Measurements from ENCODE around the gene FAM76A. TPM values are rescaled to one million over a fixed set of nuclear protein-coding genes. Genes with fewer than 3 reads are reported as not detected.

The FAM76A gene
- total and polyA plus RNA-seq, 2 donors (not counting 1 experiment from before 2014, with no cell fraction given) = 13.5 to 17.5 TPM

GRCh38 chr1:27713869-27714513 is 11.8 kb upstream of the FAM76A start:
- DNase-seq (ENCODE audit: low read depth in 2 of 2) = no peak
- Histone ChIP-seq H3K9ac (ENCODE audit: insufficient read depth, low read length) (no peak overlapping the region), H3K4me1 (ENCODE audit: control insufficient read depth, extremely low read depth, insufficient read depth, low read length) (no peaks in the 10 kb centered on the region), H3K27ac (ENCODE audit: insufficient read depth, low read length) (no peak overlapping the region), H3K36me3 (ENCODE audit: control insufficient read depth, insufficient read depth, low read length) (no peaks in the 10 kb centered on the region), H3K9me3 (ENCODE audit: control insufficient read depth, insufficient read depth, low read depth, low read length) (no peaks in the 10 kb centered on the region), H3K4me2 (ENCODE audit: extremely low read depth, insufficient read depth, low read length) (no peak overlapping the region), H3K4me3 (replicated peaks in 1 of 4; ENCODE audit: control extremely low read depth in 1 of 4, insufficient read depth in 1 of 4, low read depth in 3 of 4, low read length in 4 of 4) (no peak overlapping the region), H2AFZ (ENCODE audit: low read length) (no peak overlapping the region), H3K27me3 (ENCODE audit: control insufficient read depth, insufficient read depth, low read length) (peaks cover 12% of the 10 kb centered on the region), H3K79me2 (ENCODE audit: control insufficient read depth, insufficient read depth, low read length) (no peaks in the 10 kb centered on the region), H4K20me1 (ENCODE audit: control insufficient read depth, extremely low read depth, insufficient read depth, low read length) (no peaks in the 10 kb centered on the region)
- TF ChIP-seq CTCF (conservative IDR thresholded peaks at IDR 0.05 in 1 of 2, IDR thresholded peaks at IDR 0.05 in 1 of 2; ENCODE audit: low read depth in 1 of 2, low read length in 2 of 2) (no peak), EZH2 (IDR thresholded peaks at IDR 0.05; ENCODE audit: low read length, missing control alignments) (no peak)

DNA sequence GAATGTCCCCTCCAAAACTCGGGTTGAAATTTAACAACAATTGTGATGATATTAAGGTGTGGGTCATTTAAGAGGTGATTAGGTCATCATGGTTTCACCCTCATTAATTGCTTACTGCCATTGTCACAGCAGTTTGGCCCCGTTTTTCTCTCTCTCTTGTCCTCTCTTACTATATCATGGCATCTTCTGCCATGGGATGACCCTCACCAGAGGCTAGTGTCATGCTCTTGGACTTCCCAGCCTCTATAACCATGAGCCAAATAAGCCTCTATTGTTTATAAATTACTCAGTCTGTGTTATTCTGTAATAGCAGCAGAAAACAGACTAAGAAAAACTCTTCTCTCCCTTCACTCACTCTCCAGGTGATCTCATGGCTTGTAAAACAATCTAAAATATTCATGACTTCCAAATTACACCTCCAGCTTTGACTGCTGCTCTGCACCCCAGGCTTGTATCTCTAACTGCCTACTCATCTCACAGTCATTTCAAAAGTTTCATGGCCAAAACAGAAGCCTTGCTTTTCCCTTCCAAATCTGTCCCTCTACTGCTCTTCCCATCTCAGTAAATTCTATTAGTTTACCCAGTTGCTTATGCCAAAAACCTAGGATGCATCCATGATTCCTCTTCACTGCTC is 9.4 kb upstream of the FAM76A start:
- H3K36me3 ChIP-seq (ENCODE audit: control insufficient read depth, insufficient read depth, low read length) = no peaks in the 10 kb centered on the region
- H3K27me3 ChIP-seq (ENCODE audit: control insufficient read depth, insufficient read depth, low read length) = peaks cover 12% of the 10 kb centered on the region
- no peaks in the 10 kb centered on the region for H3K9me3 ChIP-seq (ENCODE audit: control insufficient read depth, insufficient read depth, low read depth, low read length)
- no peak for TF ChIP-seq EZH2 (IDR thresholded peaks at IDR 0.05; ENCODE audit: low read length, missing control alignments)
- no peak for TF ChIP-seq CTCF (conservative IDR thresholded peaks at IDR 0.05 in 1 of 2, IDR thresholded peaks at IDR 0.05 in 1 of 2; ENCODE audit: low read depth in 1 of 2, low read length in 2 of 2)
- H3K4me2 ChIP-seq (ENCODE audit: extremely low read depth, insufficient read depth, low read length) = no peak overlapping the region
- no peak overlapping the region for H3K4me3 ChIP-seq (replicated peaks in 1 of 4; ENCODE audit: control extremely low read depth in 1 of 4, insufficient read depth in 1 of 4, low read depth in 3 of 4, low read length in 4 of 4)
- no peaks in the 10 kb centered on the region for H4K20me1 ChIP-seq (ENCODE audit: control insufficient read depth, extremely low read depth, insufficient read depth, low read length)
- H3K4me1 ChIP-seq (ENCODE audit: control insufficient read depth, extremely low read depth, insufficient read depth, low read length) = no peaks in the 10 kb centered on the region
- H3K9ac ChIP-seq (ENCODE audit: insufficient read depth, low read length) = no peak overlapping the region
- H3K27ac ChIP-seq (ENCODE audit: insufficient read depth, low read length) = no peak overlapping the region
- no peak overlapping the region for H2AFZ ChIP-seq (ENCODE audit: low read length)
- no peaks in the 10 kb centered on the region for H3K79me2 ChIP-seq (ENCODE audit: control insufficient read depth, insufficient read depth, low read length)
- DNase-seq (ENCODE audit: low read depth in 2 of 2) = no peak

DNA sequence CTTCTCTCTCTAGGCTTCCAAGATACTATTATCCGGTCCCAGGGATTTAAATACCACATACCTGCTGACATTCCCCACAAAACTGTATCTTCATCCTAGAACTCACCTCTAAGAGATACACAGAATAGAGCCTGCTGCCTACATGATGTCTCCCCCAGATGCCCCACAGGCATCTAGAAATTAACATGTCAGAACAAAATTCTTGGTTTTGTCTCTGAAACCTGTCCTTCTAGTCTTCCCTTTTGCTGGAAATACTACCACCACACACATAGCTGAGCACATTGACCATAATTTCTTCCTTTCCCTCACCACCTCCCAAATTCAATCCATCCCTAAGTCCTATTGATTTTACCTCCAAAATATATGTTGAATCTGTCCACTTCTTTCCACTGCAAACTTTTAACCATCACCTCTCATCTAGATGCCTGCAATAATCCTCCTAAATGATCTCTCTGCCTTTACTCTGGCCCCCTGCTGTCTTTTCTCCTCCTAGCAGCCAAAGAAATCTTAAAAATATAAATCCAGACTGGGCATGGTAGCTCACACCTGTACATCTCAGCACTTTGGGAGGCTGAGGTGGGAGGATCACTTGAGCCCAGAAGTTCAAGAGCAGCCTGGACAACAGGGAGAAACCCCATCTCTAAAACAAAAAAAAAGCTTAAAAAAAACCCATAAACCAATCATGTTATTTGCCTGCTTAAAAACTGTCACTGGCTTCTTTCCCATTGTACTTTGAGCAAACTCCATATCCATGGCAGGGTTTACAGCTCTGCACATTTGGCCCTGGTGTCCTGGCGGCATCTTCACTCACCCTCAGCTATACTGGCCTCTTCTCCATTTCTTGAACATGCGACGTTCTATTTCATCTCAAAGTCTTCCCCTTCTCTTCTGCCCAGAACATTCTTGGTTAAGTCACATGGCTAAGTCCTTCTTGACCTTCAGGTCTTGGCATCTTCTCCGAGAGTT is 6.2 kb upstream of the FAM76A start:
- Histone ChIP-seq H3K4me3 (replicated peaks in 1 of 4; ENCODE audit: control extremely low read depth in 1 of 4, insufficient read depth in 1 of 4, low read depth in 3 of 4, low read length in 4 of 4) (no peak overlapping the region), H2AFZ (ENCODE audit: low read length) (no peak overlapping the region), H3K36me3 (ENCODE audit: control insufficient read depth, insufficient read depth, low read length) (no peaks in the 10 kb centered on the region), H3K9ac (ENCODE audit: insufficient read depth, low read length) (no peak overlapping the region), H4K20me1 (ENCODE audit: control insufficient read depth, extremely low read depth, insufficient read depth, low read length) (no peaks in the 10 kb centered on the region), H3K4me1 (ENCODE audit: control insufficient read depth, extremely low read depth, insufficient read depth, low read length) (no peaks in the 10 kb centered on the region), H3K27me3 (ENCODE audit: control insufficient read depth, insufficient read depth, low read length) (peaks cover 10% of the 10 kb centered on the region), H3K4me2 (ENCODE audit: extremely low read depth, insufficient read depth, low read length) (no peak overlapping the region), H3K27ac (ENCODE audit: insufficient read depth, low read length) (no peak overlapping the region), H3K79me2 (ENCODE audit: control insufficient read depth, insufficient read depth, low read length) (no peaks in the 10 kb centered on the region), H3K9me3 (ENCODE audit: control insufficient read depth, insufficient read depth, low read depth, low read length) (no peaks in the 10 kb centered on the region)
- no peak for TF ChIP-seq EZH2 (IDR thresholded peaks at IDR 0.05; ENCODE audit: low read length, missing control alignments)
- TF ChIP-seq CTCF (conservative IDR thresholded peaks at IDR 0.05 in 1 of 2, IDR thresholded peaks at IDR 0.05 in 1 of 2; ENCODE audit: low read depth in 1 of 2, low read length in 2 of 2) = peak; percentile 51 to 53
- DNase-seq (ENCODE audit: low read depth in 2 of 2) = peak in 1 of 2 donors; percentile 31
